Prostate gland (tissue), 2 donors: ENCODE data around the gene ATP9A. TPM values are rescaled to one million over a fixed set of nuclear protein-coding genes. Genes with fewer than 3 reads are reported as not detected.
"Not testable (repeated sequence)": the region's sequence is repeated elsewhere in the genome, so short reads cannot be mapped to it uniquely, and the experiment has no call there.

Source experiments
- DNase-seq: peaks from one replicate; pipeline ENCODE4 v3.0.0-alpha.2; 2019; ENCODE audit warnings: low spot score
- H3K27ac ChIP-seq, 2 donors: fragments of 200-600 bp; sonication (generic); 2 replicates each; pipeline ENCODE4 v1.5.1; 2017 to 2019
- H3K27me3 ChIP-seq: fragments of 200-600 bp; sonication (generic); replicated peaks from 2 replicates; pipeline ENCODE4 v1.5.1; 2019; ENCODE audit not compliant: insufficient read depth
- H3K36me3 ChIP-seq, 2 donors: fragments of 200-600 bp; sonication (generic); 1 replicate in 1 of 2; 2 replicates in 1 of 2; pipeline versions ENCODE4 v1.5.1 to v1.8.1; 2017 to 2019
- H3K4me1 ChIP-seq: fragments of 200-600 bp; sonication (generic); replicated peaks from 2 replicates; pipeline ENCODE4 v1.5.1; 2019
- H3K4me3 ChIP-seq, 2 donors: fragments of 200-600 bp; sonication (generic); 2 replicates each; pipeline ENCODE4 v1.5.1; 2017 to 2019
- H3K9me3 ChIP-seq: fragments of 200-600 bp; sonication (generic); 2 replicates; pipeline ENCODE4 v1.5.1; 2017
- POLR2A ChIP-seq: fragments of 450-650 bp; IDR thresholded peaks from one replicate; pipeline ENCODE4 v1.6.1; 2016; ENCODE audit warnings: antibody characterized with exemption, mild to moderate bottlenecking
- POLR2AphosphoS5 ChIP-seq: sonication (generic); formaldehyde crosslinking; IDR thresholded peaks from one replicate; pipeline ENCODE4 v1.6.1; 2017; ENCODE audit warnings: antibody characterized with exemption
- WGBS: methylation state at CpG from one replicate; pipeline ENCODE4 v1.1.5; 2018; 5-methylcytosine and 5-hydroxymethylcytosine counted together
- intact Hi-C: fragments of 100-400 bp; cut with DNase I; formaldehyde crosslinking; loops from one replicate; pipeline ENCODE4 v1.14.2; 2022
- total RNA-seq, 2 donors: library from RNA; depleted of rRNA; stranded (reverse); fragments of >200 nt; gene quantifications; one replicate each; pipeline ENCODE4 v1.1.0, GENCODE V29; 2016
- TF ChIP-seq, protein P1 (sequence below), 4 experiments: fragments of 200-600 bp in 2 of 4; fragments of 450-650 bp in 2 of 4; sonication (generic) in 2 of 4; IDR thresholded peaks; 1 replicate in 3 of 4; 2 replicates in 1 of 4; pipeline ENCODE4 v1.5.1; 2016 to 2019; ENCODE audit warnings: antibody characterized with exemption in 4 of 4, mild to moderate bottlenecking in 2 of 4, moderate library complexity in 2 of 4

The ATP9A gene
- total RNA-seq, 2 donors from 2014 or later: 35.1 to 118 TPM

DNA sequence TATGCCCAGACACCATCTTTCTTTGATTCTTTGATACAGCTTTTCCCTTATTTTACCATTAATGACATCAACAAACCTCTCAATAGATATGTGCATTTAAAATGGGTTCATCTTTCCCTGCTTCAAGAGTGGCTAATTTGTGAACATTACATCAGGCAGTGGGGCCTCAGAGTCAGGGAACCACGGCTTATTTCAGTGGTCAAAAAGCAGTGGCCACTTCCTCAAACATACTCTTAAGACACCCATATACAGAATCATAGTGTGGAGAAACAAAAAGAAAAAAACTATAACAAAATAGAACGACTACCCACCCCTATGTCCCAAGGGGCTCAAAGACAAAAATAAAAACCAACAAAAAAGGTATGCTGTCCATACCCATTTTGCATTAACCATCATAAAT is 21.2 kb upstream of the ATP9A start:
- Histone ChIP-seq H3K4me3 (no peak overlapping the region), H3K9me3 (no peaks in the 10 kb centered on the region), H3K27ac (no peak overlapping the region), H3K4me1 (no peaks in the 10 kb centered on the region), H3K27me3 (no peaks in the 10 kb centered on the region), H3K36me3 (no peaks in the 10 kb centered on the region)
- TF ChIP-seq POLR2AphosphoS5 (no peak), POLR2A (no peak)
- TF ChIP-seq, protein P1, sequence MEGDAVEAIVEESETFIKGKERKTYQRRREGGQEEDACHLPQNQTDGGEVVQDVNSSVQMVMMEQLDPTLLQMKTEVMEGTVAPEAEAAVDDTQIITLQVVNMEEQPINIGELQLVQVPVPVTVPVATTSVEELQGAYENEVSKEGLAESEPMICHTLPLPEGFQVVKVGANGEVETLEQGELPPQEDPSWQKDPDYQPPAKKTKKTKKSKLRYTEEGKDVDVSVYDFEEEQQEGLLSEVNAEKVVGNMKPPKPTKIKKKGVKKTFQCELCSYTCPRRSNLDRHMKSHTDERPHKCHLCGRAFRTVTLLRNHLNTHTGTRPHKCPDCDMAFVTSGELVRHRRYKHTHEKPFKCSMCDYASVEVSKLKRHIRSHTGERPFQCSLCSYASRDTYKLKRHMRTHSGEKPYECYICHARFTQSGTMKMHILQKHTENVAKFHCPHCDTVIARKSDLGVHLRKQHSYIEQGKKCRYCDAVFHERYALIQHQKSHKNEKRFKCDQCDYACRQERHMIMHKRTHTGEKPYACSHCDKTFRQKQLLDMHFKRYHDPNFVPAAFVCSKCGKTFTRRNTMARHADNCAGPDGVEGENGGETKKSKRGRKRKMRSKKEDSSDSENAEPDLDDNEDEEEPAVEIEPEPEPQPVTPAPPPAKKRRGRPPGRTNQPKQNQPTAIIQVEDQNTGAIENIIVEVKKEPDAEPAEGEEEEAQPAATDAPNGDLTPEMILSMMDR (IDR thresholded peaks at IDR 0.05): no peak
- WGBS: 88% methylated on average over 2 of the region's 2 CpGs
- intact Hi-C loops: no loop called here
- DNase-seq: no peak

DNA sequence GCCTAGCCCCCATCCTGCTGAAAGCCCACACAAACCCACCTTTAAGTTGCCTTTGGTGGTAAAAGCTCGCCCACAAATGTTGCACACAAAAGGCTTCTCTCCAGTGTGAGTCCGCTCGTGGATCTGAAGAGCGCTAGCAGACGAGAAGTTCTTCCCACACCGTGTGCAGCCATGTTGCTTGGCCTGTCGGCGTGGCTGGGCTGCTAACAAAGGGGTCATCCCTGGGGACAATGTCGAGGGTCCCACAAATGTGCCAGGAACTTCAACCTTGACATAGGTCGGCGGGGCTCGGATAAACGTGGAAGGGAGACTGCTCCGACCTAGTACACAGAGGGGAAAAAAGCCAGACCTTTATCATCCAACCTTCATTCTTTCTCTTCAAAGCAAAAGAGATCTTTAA is 20.6 kb upstream of the ATP9A start:
- H3K27ac ChIP-seq: no peak overlapping the region
- no peaks in the 10 kb centered on the region for H3K36me3 ChIP-seq
- TF ChIP-seq POLR2A (no peak), POLR2AphosphoS5 (no peak)
- TF ChIP-seq, protein P1 (IDR thresholded peaks at IDR 0.05): no peak
- H3K4me3 ChIP-seq: no peak overlapping the region
- H3K27me3 ChIP-seq: no peaks in the 10 kb centered on the region
- H3K9me3 ChIP-seq: no peaks in the 10 kb centered on the region
- H3K4me1 ChIP-seq: no peaks in the 10 kb centered on the region
- DNase-seq: no peak
- 97% methylated on average over 14 of the region's 14 CpGs for WGBS
- intact Hi-C loops: no loop called here

DNA sequence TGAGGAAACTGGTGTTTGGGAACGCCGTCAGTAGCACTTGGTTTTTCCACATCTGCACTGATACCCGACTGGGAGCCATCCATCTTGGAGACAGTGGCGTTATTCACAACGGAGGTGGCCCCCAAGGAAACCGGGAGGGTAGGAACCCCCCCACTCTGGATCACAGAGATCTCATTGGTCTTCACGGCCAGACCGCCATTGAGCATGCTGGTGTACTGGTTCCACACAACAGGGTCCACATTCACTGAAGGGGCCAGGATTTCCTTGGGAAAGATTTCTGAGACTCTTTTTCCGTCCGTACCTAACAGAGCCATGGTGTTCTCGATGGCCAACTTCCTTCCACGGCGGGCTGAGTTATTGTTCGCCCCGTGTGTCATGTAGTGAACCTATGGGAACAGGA is 16.1 kb upstream of the ATP9A start:
- TF ChIP-seq POLR2AphosphoS5: no peak
- TF ChIP-seq, protein P1 (IDR thresholded peaks at IDR 0.05): no peak
- Histone ChIP-seq H3K4me3 (no peak overlapping the region), H3K4me1 (no peaks in the 10 kb centered on the region), H3K27ac (no peak overlapping the region), H3K36me3 (no peaks in the 10 kb centered on the region), H3K27me3 (no peaks in the 10 kb centered on the region), H3K9me3 (no peaks in the 10 kb centered on the region)
- DNase-seq: no peak
- 91% methylated on average over 15 of the region's 15 CpGs for WGBS
- intact Hi-C loops: no loop called here

DNA sequence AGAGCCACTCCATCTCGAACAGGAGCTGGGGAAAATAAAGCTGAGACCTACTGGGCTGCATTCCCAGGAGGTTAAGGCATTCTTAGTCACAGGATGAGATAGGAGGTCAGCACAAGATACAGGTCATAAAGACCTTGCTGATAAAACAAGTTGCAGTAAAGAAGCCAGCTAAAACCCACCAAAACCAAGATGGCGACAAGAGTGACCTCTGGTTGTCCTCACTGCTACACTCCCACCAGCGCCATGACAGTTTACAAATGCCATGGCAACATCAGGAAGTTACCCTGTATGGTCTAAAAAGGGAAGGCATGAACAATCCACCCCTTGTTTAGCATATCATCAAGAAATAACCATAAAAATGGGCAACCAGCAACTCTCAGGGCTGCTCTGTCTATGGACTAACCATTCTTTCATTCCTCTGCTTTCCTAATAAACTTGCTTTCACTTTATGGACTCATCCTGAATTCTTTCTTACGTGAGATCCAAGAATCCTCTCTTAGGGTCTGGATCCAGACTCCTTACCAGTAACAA is 10.1 kb upstream of the ATP9A start:
- H3K36me3 ChIP-seq, H3K27me3 ChIP-seq, intact Hi-C loops, H3K27ac ChIP-seq, H3K4me3 ChIP-seq, H3K4me1 ChIP-seq, H3K9me3 ChIP-seq, DNase-seq: not testable (repeated sequence)
- WGBS: 81% methylated on average over 4 of the region's 4 CpGs

DNA sequence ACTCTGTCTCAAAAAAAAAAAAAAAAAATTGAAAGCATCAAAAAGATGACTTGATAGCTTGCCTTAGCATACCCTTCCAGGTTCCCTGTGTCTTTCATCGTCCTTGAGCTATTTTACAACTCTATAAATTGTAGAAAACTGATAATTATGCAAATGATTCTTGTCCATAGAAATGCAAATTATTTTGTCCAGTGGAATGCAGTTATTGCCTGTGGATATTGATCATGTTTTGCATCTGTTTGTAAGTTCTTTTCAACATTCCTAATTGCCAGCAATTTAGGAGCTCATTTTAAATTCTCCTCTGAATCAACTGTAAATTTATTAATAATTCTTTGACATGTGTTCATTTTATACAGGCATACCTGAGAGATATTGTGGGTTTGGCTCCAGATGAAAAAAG is 7.1 kb upstream of the ATP9A start:
- H3K27ac ChIP-seq: no peak overlapping the region
- no peak overlapping the region for H3K4me3 ChIP-seq
- H3K4me1 ChIP-seq: no peaks in the 10 kb centered on the region
- no peaks in the 10 kb centered on the region for H3K9me3 ChIP-seq
- intact Hi-C loops: no loop called here
- 82% methylated on average over 1 of the region's 1 CpG for WGBS
- no peak for DNase-seq
- no peaks in the 10 kb centered on the region for H3K36me3 ChIP-seq
- TF ChIP-seq POLR2A (no peak), POLR2AphosphoS5 (no peak)
- TF ChIP-seq, protein P1 (IDR thresholded peaks at IDR 0.05): no peak
- no peaks in the 10 kb centered on the region for H3K27me3 ChIP-seq
